HG03039 (cell line): ENCODE results near the gene GPR37.

Experiments
- ATAC-seq: cut with Tn5 transposase; IDR thresholded peaks from one replicate; pipeline ENCODE4 v1.9.1; 2021; ENCODE audit warnings: mild to moderate bottlenecking, moderate library complexity; ENCODE audit not compliant: unreplicated experiment

The GPR37 gene

GRCh38 chr7:124781418-124781817 is 15.8 kb upstream of the GPR37 start:
- no peak for ATAC-seq

- ATAC-seq: no peak
These were observed 15.0 kb upstream of the GPR37 start for GRCh38 chr7:124780608-124781007.

- ATAC-seq: no peak
These were observed 14.5 kb upstream of the GPR37 start for GRCh38 chr7:124780056-124780455.

GRCh38 chr7:124779620-124780019 is 14.0 kb upstream of the GPR37 start:
- no peak for ATAC-seq

GRCh38 chr7:124779194-124779593 is 13.6 kb upstream of the GPR37 start:
- ATAC-seq: no peak

- no peak for ATAC-seq
These were observed 11.7 kb upstream of the GPR37 start for GRCh38 chr7:124777268-124777667.

- no peak for ATAC-seq
These were observed 10.6 kb upstream of the GPR37 start for GRCh38 chr7:124776153-124776552.

- no peak for ATAC-seq
These were observed 9.8 kb upstream of the GPR37 start for GRCh38 chr7:124775422-124775821.

- no peak for ATAC-seq
These were observed 8.3 kb upstream of the GPR37 start for GRCh38 chr7:124773938-124774337.

GRCh38 chr7:124773339-124773738 is 7.7 kb upstream of the GPR37 start:
- no peak for ATAC-seq

GRCh38 chr7:124769136-124769535 is 3.5 kb upstream of the GPR37 start:
- ATAC-seq: no peak

- ATAC-seq: no peak
These were observed 2.9 kb upstream of the GPR37 start for GRCh38 chr7:124768525-124768924.

GRCh38 chr7:124764847-124765400 is 668 bp downstream of the GPR37 start:
- peak; percentile 36 for ATAC-seq

- no peak for ATAC-seq
These were observed 1.3 kb downstream of the GPR37 start for GRCh38 chr7:124764051-124764846.

GRCh38 chr7:124762611-124763143 is 2.9 kb downstream of the GPR37 start:
- ATAC-seq: no peak

GRCh38 chr7:124761164-124761715 is 4.4 kb downstream of the GPR37 start:
- ATAC-seq: no peak

GRCh38 chr7:124758327-124758726 is 7.3 kb downstream of the GPR37 start:
- no peak for ATAC-seq

GRCh38 chr7:124754576-124755268 is 10.9 kb downstream of the GPR37 start:
- no peak for ATAC-seq

- no peak for ATAC-seq
These were observed 13.3 kb downstream of the GPR37 start for GRCh38 chr7:124752310-124752709.

- no peak for ATAC-seq
These were observed 14.6 kb downstream of the GPR37 start for GRCh38 chr7:124751027-124751426.

GRCh38 chr7:124747072-124747471 is 18.5 kb downstream of the GPR37 start:
- no peak for ATAC-seq
